ENCODE measurements around the gene NTF4.

The NTF4 gene, protein sequence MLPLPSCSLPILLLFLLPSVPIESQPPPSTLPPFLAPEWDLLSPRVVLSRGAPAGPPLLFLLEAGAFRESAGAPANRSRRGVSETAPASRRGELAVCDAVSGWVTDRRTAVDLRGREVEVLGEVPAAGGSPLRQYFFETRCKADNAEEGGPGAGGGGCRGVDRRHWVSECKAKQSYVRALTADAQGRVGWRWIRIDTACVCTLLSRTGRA

DNA sequence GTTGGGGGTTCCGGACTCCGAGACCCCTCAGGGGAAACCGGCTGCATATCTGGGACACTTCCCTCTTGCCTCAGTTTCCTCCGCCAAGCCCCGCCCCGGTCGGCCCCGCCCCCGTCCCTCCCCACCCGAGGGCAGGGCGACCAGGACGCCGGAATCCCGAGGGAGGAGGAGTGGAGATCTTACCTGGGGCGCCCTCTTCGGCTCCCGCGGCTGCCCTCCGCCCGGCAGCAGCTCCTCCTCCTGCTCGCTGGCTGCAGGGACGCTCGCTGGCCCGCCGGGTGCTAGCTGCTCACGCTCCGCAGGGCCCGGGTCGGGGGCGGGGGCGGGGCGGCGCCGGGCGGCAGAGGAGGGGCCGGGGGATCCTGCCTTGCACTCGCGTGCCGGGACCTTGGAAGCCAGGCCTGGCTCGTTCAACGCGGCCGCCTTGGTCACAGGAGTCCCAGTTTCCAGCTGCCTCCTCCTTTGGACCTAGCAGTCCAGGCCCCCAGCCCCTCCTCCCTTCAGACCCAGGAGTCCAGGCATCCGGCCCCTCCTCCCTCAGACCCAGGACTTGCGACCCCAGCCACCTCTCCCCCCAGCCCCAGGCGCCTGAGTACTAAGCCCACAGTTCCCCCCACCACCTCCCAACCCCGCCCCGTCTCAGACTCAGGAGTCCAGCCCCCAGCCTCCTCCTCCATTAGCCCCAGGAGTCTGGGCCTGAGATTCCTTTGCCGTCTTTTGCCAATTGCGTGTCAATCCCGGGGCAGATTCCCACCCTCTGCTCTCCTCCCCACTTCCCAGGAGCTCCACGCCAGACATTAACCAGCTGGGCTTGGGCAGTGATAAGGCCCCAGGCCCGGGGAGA, at the start of gene NTF4:
Gene NTF4 (minus strand): TSS at position 51 of the 844 bp plus-strand sequence. CDS start 2,821 bp downstream, outside the sequence.
- no peak for DNase-seq

DNA sequence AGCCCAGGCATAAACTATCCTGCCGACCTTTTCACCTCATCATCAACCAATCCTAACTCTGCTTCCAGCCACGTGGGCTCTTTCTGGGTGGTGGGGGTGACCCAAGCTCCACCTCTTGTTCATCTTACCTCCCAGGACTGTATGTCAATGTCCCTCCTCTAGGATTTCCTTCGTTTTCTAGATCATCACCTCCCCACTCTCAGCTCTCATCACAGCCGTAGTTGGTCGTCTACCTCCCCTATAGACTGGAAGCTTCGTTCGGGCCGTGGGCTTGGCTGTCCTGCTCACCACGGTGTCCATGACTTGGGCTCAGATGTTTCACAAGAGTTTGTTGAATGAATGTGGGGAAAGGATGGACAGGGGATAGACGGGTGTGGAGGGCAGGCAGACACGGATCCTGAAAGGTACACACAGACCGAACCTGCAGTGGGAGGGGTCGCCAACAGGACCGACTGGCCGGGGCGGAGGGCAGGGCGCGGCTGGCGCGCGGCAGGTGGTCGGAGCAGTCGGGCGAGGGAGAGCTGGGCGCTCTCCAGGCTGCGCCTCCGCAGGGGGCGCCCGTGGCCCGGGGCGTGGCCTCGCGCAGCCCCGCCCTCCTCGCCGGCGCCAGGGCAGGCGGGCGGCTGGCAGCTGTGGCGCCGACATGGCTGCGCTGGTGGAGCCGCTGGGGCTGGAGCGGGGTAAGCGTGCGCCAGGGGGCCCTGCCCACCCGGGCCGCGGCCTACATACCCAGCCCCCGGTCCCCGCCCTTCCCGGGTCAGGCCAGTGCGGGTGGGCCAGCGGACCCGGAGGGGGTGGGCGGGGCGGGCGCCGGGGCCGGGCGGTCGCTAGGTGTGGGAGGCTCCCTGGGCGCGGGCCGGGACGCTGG, 49.4 kb upstream of the NTF4 start, which contains the start of gene LIN7B:
Gene LIN7B (plus strand): TSS at position 609 of the 868 bp plus-strand sequence. CDS start 35 bp downstream, at position 644.
- peak; percentile 76 for DNase-seq

DNA sequence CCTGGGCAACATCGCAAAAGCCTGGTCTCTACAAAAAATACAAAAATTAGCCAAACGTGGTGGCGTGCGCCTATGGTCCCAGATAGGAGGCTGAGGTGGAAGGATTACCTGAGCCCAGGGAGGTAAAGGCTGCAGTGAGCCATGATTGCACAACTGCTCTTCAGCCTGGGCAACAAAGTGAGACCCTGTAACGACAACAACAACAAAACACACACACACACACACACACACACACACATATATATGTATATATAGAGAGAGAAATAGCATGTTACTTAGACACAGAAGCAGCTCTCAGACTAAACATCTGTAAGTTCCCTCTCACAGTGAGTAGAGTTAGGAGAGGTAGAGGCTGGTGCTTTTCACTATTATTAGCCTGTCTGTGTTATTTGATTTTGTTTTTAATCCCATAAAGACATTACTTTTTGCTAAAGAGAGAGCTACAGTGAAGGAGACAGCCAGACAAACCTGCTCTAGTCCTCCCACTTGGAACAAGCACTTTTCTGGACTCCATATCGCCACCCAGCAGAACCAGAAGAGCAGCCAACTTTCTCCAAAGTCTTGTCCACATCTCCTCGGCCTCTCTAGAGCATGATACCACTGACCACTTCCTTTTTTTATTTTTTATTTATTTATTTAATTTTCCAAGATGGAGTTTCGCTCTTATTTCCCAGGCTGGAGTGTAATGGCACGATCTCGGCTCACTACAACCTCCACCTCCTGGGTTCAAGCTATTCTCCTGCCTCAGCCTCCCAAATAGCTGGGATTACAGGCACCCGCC, 46.8 kb upstream of the NTF4 start:
- DNase-seq: no peak

DNA sequence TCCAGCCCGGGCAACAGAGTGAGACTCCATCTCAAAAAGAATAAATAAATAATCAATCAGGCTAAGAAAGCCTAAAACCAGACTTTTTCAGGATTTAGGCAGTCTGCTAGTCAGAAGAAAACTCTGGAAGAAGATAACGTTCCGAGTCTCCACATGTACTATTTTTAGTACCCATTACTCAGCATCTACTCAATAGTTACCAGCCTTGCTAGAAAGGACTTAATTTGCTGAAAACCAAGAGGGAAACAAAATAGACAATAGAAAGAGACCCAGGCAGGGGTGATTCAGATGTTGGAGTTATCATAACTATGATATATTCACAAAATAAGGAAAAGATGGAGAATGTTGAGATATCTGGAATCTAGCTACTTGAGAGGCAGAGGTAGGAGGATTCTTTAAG, 45.9 kb upstream of the NTF4 start:
- no peak for DNase-seq

DNA sequence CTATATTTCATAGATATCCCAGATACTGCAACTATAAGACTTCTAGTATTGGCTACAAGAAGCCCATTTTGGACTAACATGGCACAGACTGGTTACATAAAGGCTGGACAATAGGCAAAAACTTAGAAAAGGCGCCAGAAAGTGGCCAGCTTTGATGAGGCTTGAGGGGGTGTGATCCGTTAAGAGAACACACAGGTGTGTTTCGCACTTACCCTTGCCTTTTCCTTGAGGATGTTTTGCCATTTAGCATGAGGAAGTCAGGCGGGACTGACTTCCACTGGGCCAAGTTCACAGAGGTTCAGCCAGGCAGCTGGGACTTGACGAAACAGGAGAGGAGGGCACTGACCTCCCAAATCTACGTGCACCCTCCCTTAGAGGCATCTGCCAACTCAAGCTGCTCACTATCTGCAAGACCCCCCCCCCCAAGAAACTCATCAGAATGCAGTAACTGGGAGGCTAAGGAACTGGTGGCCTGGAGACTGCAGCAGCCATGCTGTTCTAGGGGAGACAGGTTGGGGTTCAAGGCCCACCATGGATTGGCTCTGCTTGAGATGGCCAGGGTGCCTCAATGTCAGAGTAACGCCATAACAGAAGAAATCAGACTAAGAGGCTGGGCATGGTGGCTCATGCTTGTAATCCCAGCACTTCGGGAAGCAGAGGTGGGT, 45.1 kb upstream of the NTF4 start:
- DNase-seq: no peak

DNA sequence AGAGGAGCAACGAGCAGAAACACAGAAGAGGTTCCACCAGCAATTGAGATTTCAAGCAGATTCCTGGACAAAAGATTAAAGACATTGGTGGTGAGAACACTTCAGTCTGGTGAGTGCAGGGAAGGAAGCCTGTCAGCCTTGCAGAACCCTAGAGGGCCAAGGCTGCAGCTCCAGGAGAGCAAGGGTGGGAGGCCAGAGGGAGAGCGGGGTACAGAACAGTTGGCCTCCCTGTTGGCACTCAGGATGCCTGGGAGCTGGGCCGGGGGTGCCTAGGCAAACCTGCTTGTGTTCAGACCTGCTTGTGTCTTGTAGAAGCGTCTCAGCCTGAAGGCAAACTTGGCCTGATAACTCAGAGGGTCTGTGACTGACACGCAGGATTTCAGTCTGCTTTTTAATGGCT, 44.4 kb upstream of the NTF4 start:
- no peak for DNase-seq

DNA sequence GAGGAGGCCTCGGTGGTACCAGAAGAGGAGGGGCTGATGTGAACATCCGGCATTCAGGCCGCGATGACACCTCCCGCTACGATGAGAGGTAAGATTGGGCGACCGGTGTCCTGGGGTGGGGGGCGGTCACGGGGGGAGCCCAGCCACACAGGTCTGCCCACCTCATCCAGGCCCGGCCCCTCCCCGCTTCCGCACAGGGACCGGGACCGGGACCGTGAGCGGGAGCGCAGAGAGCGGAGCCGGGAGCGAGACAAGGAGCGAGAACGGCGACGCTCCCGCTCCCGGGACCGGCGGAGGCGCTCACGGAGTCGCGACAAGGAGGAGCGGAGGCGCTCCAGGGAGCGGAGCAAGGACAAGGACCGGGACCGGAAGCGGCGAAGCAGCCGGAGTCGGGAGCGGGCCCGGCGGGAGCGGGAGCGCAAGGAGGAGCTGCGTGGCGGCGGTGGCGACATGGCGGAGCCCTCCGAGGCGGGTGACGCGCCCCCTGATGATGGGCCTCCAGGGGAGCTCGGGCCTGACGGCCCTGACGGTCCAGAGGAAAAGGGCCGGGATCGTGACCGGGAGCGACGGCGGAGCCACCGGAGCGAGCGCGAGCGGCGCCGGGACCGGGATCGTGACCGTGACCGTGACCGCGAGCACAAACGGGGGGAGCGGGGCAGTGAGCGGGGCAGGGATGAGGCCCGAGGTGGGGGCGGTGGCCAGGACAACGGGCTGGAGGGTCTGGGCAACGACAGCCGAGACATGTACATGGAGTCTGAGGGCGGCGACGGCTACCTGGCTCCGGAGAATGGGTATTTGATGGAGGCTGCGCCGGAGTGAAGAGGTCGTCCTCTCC, 43.2 kb upstream of the NTF4 start:
- DNase-seq: no peak

DNA sequence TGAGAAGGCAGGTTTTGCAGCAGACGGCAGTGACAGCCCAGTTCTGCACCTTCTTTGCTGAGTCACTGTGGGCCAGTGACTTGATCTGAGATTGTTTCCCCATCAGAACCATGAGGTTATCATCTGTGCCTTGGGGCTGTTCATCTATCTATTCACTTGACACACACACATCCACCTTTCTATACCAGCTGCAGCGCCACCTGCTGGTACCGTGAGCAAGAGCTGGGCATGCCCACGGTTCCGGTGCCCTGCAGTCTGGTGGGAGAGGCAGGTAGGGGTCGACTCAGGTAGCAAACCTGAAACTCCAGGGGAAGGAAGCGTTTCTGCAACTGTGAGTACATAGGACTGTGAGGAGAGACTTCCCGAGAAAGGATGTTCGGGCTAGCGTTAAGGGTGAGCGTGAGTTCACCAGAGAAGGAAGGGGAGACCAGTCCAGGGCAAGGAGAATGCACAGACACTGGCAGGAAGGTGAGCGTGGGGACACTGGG, 42.1 kb upstream of the NTF4 start:
- DNase-seq: peak; percentile 52

DNA sequence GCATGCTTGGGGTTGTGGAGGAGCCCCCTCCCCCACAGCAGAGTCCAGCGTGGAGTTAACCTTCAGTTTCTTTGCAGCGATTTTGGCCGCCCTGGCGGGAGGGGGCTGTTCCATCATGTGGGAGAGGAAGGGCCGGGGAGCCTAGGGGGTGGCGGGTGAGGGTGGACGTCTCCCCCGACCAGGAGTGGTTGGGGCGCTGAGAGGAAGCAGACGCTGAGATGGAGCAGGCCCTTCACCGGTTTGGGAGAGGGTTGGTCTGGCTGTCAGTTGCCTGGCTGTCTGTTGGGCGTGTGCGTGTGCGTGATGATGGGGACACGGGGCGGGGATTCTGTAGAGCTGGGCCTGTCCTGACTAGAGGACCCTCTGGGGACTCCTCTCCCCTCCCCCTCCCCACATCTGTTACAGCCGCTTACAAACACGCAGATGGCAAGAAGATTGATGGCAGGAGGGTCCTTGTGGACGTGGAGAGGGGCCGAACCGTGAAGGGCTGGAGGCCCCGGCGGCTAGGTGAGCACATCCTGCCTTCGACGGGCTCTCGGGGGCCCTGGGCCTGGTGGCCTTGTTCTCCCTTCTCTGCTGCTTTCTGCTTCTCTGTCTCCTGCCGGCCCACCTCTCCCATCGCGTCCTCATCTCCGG, 39.7 kb upstream of the NTF4 start:
- no peak for DNase-seq

DNA sequence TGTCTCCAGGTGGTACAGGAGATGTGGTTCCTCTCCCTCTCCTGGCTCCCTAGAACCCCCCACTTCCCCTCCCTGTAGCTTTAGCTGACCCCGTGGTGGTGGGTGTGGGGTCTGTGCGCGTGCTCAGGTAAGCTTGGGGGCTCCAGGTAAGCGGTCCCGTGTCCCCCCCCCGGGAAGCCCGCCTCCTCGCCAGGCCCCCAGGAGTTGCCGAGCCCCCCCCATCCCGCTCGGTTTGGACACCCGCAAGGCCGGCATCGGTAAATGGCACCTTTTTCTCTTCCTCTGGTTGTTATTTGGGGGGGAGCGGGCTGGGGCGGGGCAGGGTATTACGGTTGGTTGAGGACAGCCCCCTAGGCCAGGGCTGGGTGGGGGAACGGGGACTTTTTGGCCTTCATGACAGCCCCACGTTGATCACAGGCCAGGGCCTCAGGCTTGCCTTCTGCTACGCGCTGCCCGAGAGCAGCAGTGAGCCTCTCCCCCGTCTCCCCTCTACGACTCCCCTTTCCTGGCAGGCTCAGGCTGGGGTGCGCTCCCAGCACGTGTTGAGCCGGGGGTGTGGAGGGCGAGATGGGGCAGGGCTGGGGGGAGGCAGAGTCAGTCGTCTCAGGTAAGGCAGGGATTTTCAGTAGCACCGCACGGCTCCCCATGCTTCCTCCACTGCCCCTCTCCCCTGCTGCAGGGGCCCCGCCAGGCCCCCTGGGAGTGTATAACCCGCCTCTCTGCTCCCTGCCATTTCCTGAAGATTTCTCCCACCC, 38.9 kb upstream of the NTF4 start:
- DNase-seq: no peak

DNA sequence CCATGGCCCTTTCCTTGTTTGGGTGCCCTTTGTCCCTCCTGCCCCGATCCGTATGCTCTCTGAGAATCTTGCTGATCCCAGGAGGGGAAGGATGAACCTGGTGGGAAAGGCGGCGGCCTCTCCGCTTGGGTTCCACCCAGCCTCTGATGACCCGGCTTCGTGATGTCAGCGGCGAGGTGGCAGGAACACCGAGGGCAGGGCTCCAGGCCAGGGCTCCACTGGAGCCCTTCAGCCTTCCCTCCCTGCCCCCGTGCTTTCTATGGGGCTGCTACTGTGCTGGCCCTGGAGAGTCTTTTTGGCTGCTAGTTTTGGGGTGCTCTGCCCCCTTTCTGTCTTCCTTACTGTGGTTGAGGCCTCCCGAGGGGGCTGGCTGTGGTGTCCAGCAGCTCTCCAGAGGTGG, 37.7 kb upstream of the NTF4 start:
- DNase-seq: no peak

DNA sequence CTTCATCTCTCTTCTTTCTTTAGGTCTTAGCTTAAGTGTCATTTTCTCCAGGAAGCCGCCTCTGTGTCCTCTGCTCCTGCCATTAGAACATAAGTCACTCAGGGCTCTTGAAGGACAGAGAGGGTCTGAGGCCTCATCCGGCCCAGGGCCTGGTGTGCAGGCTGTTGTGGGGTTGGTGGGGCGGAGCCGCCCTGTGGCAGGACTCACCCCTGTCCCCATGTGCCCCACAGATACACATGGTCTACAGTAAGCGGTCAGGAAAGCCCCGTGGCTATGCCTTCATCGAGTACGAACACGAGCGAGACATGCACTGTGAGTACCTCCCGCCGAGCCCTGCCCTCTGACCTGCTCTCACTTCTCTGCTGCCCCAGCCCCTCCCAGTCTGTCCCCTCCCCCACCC, 36.5 kb upstream of the NTF4 start:
- no peak for DNase-seq

DNA sequence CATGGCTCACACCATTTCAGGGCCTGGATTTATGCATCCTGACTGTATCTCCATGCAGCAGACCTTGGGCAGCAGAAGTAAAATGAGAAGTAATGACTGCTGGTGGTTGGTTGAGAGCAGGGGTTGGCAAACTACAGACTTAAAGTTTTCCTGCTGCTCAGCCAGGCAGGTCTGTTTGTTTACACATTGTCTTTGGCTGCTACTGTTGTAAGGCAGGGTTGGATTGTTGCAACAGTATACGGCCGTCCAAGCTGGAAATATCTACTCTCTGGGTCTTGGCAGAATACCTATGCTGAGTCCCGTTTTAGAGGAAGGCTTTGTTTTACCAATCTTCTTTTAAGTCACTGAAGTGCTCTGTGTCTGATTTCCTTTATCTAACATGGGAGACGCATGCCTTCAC, 34.2 kb upstream of the NTF4 start:
- no peak for DNase-seq

DNA sequence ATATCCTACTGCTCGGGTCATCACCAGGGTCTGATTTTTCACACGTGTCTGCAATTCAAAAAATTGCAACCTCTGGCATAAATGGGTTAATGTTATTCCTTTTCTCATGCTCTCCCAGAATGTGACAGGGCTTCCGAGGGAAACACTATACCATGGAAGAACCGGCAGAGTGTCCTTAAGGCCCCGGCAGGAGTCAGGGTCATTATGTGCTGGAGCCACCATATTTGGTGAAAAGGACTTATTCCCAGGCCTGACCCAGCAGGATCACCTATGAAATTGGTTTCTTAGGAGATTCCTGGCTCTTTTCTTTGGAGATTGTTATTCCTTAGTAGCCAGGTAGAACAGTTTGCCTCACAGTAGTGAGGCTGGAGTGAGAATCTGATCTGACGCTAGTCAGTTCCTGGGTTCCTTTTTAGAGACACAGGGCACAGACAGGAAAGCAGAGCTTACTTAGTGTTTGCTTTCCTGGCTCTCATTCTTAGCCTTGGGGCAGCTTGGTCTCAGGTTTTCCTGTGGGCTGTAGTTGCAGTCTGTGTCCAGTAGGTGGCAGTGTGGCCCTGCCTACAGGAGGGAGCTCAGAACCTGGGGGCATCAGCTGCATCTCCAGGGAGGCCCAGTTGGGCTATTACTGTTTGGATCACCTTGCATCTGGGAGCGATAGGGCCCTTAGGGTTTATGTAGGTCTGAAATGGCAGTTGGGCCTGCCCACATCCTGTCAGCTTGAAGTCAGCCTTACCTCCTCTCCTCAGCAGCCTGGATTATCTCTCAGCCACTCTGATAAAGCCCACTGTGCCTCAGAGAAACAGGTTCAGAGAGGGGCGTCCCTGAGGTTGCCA, 33.1 kb upstream of the NTF4 start:
- peak; percentile 76 for DNase-seq

DNA sequence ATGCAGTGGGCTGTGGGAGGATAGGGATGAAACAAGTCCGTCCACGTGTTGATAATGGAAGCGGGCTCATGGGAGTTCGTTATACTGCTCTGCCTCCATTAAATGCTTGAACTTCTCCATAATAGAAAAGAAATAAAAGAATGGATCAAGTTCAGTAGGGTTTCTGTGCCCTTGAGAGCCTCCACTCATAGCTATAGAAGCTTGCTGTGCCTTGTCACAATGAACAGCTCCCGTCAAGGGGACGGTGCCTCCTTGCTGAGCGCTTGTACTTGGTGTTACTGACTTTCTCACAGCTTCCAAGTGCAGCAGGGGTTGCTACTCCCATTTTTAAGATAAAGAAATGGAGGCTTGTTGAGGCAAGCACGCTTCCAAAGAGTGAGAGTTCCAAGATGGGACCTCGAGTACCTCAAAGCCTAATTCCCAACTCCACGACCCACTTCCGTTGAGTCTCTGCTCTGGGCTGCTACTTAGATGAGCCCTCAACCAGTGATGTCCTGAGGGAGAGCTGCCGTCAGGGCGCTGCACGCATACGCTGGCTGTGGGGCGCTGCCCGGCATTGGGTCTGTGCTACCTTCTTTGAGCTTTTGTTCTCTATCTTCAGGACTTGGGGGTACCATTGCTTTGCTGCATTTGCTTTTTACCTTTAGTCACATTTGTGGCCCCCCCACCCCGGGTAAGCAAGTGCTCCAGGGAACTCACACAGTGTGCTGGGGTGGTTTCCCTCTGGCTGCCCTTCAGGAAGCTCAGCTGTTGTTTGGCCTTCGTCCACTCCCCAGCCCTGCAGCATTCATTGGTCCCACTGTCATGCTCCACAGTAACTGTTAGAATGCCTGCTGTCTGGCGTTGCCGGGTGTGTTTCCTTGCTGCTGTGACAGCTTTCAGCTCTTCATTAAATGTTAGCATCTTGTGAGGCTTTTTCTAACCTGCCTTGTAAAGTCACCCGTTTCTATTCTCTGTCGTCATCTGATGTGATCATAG, 30.2 kb upstream of the NTF4 start:
- no peak for DNase-seq

DNA sequence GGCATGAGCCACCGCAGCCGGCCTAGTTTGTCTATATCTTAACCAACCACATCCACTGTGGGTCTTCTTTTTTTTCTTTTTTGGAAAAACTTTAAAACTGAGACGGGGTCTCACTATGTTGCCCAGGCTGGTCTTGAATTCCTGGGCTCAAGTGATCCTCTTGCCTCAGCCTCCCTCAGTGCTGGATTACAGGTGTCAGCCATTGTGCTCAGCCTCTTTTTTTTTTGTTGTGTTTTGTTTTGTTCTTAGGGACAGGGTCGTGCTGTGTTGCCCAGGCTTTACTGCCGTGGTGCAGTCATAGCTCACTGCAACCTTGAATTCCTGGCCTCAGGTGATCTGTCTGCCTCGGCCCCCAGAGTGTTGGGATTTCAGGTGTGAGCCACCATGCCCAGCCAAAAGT, 28.1 kb upstream of the NTF4 start:
- no peak for DNase-seq

DNA sequence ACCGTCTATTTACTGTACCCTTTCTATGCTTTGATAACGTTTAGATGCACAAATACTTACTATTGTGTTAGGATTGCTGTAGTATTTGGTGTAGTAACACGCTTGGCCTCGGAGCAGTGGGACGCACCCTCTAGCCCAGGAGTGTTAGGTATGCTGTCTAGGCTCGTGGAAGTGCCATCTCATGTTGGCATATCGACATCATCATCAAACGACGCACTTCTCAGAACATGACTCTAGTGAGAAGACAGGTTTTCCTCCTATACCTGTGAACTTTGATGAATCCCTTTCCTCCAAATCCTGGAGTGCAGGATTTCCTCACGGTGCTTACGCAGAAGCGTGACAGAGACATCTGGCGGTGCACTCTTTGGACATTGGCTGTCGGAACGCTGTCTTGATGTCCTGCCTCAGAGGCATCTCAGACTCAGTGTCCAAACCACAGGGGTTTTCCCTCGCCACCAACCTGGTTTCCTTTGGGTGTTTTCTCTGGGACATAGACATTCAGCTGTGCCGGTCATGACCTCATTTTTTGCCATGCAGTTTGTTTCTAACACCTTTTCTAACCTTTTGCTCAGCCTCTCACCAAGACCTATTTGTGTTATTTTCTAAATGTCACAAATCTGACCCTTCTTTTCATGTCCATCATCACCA, 26.9 kb upstream of the NTF4 start:
- no peak for DNase-seq
